ENCODE data around the gene ZC3H11A.
"Not testable (repeated sequence)": the region's sequence is repeated elsewhere in the genome, so short reads cannot be mapped to it uniquely, and the experiment has no call there.

Gene ZC3H11A

GRCh38 chr1:203795441-203796235 is at the start of gene ZC3H11A, which contains the start of gene ZBED6:
Gene ZC3H11A, plus strand, starts transcription at chr1:203795623. Its CDS starts 21,448 bp downstream, at chr1:203817071.
Gene ZBED6, plus strand, starts transcription at chr1:203795623. Its CDS starts 1,900 bp downstream, at chr1:203797523.
- H3K4me3 ChIP-seq (ENCODE audit: low read length), result peak within 1 kb of the TSS; percentile 94
- no peak for TF ChIP-seq CTCF (conservative IDR thresholded peaks at IDR 0.05; ENCODE audit: low read depth, low read length)
- peak; percentile 95 for DNase-seq (ENCODE audit: low read depth)

- DNase-seq (ENCODE audit: low read depth), result no peak
These were observed 49.1 kb upstream of the ZC3H11A start for GRCh38 chr1:203746281-203746680.

GRCh38 chr1:203751051-203751450 is 44.4 kb upstream of the ZC3H11A start:
- TF ChIP-seq CTCF (conservative IDR thresholded peaks at IDR 0.05; ENCODE audit: low read depth, low read length), result no peak
- no peak overlapping the region for H3K4me3 ChIP-seq (ENCODE audit: low read length)
- DNase-seq (ENCODE audit: low read depth), result peak; percentile 56

More at GRCh38 chr1:203746281-203746680, 49.1 kb upstream of the ZC3H11A start:
- no peak for TF ChIP-seq CTCF (conservative IDR thresholded peaks at IDR 0.05; ENCODE audit: low read depth, low read length)
- H3K4me3 ChIP-seq (ENCODE audit: low read length), result no peak overlapping the region

- DNase-seq (ENCODE audit: low read depth); H3K4me3 ChIP-seq (ENCODE audit: low read length): not testable (repeated sequence)
These were observed 43.6 kb upstream of the ZC3H11A start for GRCh38 chr1:203751618-203752361.

- TF ChIP-seq CTCF (conservative IDR thresholded peaks at IDR 0.05; ENCODE audit: low read depth, low read length), result no peak
- H3K4me3 ChIP-seq (ENCODE audit: low read length), result no peak overlapping the region
- no peak for DNase-seq (ENCODE audit: low read depth)
These were observed 41.0 kb upstream of the ZC3H11A start for GRCh38 chr1:203754455-203754864.

- no peak for DNase-seq (ENCODE audit: low read depth)
- no peak overlapping the region for H3K4me3 ChIP-seq (ENCODE audit: low read length)
- TF ChIP-seq CTCF (conservative IDR thresholded peaks at IDR 0.05; ENCODE audit: low read depth, low read length), result no peak
These were observed 39.4 kb upstream of the ZC3H11A start for GRCh38 chr1:203756036-203756435.

- DNase-seq (ENCODE audit: low read depth), result not testable (repeated sequence)
These were observed 36.7 kb upstream of the ZC3H11A start for GRCh38 chr1:203758749-203759148.

GRCh38 chr1:203760506-203760905 is 34.9 kb upstream of the ZC3H11A start:
- no peak for DNase-seq (ENCODE audit: low read depth)
- H3K4me3 ChIP-seq (ENCODE audit: low read length), result no peak overlapping the region
- TF ChIP-seq CTCF (conservative IDR thresholded peaks at IDR 0.05; ENCODE audit: low read depth, low read length), result no peak

More at GRCh38 chr1:203758749-203759148, 36.7 kb upstream of the ZC3H11A start:
- not testable (repeated sequence) for H3K4me3 ChIP-seq (ENCODE audit: low read length)

GRCh38 chr1:203761958-203762357 is 33.5 kb upstream of the ZC3H11A start:
- not testable (repeated sequence) for H3K4me3 ChIP-seq (ENCODE audit: low read length)
- peak; percentile 9 for DNase-seq (ENCODE audit: low read depth)

All from retinal pigment epithelial cell (primary cell).